Umbilical cord (tissue), 2 donors: ENCODE data around the gene RAX2. TPM values are rescaled to one million over a fixed set of nuclear protein-coding genes. Genes with fewer than 3 reads are reported as not detected.
"Not testable (repeated sequence)": the region's sequence is repeated elsewhere in the genome, so short reads cannot be mapped to it uniquely, and the experiment has no call there.

Experiments
- DNase-seq: peaks from one replicate; pipeline ENCODE4 v3.0.0-alpha.2; 2015; ENCODE audit warnings: low spot score
- total RNA-seq: library from RNA; depleted of rRNA; stranded (reverse); fragments of >200 nt; gene quantifications from one replicate; pipeline ENCODE4 v1.2.3, GENCODE V29; 2014; ENCODE audit warnings: low replicate concordance; ENCODE audit not compliant: insufficient read depth

Gene RAX2
- total RNA-seq, 1 donor from 2014 or later = 0.96 TPM

DNA sequence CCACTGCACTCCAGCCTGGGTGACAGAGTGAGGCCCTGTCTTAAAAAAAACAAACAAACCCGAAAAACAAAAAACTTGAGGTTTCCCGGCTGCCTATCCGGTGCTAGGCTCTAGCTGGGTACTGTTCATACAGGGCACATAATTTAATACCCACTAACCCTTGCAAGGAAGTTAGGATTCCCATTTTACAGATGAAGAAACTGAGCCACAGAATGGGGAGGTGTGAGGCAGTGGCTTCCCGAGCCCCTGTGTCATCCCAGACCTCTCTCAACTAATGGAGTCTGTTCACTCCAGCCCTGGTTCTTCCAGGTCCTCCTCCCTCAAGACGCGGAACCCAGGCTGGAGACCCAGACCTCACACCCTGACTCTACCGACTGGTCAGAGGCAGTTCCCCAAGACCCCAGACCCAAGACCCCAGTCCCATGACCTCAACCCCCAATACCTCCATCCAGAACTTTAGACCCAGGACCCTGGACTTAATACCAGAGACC lies 11.1 kb downstream of the RAX2 start:
- DNase-seq = no peak

- DNase-seq = no peak
These were observed 12.4 kb downstream of the RAX2 start for GRCh38 chr19:3759482-3760254.

- DNase-seq = not testable (repeated sequence)
These were observed 13.7 kb downstream of the RAX2 start for GRCh38 chr19:3758297-3758696.

DNA sequence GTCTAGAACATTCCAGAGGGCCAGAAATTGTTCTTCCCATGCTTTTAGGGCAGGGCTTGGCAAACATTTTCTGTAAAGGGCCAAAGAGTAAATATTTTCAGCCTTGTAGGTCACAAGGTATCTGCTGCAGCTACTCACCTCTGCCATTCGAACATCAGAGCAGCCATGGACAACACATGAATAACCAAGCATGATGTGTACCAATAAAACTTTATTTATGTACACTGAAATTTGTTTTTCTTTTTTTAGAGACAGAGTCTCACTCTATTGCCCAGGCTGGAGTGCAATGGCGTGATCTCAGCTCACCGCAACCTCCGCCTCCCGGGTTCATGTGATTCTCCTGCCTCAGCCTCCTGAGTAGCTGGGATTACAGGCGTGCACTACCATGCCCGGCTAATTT lies 14.3 kb downstream of the RAX2 start:
- DNase-seq = not testable (repeated sequence)

DNA sequence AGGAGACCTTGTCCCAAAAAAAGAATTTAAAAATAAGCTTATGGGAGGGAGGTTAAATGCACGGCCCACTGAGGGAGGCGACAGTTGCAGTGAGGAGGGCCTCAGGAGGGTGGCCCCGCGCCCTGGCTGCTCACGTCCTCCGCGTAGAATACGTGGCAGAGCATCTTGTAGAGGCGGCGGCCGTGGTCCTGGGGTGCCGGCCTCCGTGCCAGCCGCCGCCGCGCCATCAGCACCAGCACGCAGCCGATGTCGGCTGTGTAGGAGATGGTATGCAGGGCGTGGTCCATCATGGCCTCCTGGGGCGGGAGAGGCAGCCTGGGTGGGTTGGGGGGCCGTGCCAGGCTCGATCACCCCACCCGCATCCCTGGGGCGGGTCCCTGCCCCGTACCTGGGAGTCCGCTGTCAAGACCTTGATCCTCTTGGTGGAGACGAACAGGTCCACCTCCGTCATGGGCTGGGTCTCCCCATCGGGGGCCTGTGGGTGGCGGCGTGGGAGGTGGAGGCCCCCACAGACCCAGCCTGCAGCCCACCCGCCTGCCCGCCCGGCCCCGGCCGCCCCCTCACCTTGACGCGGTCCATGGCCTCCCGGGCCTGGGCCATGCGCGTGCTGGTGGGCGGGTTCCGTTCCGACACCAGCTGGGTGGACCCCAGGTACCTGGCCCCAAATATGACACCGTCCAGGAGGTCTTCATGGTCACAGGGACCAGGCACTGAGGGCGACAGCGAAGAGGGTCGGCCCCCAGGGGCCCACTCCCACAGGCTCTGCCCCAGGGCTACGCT lies 18.2 kb downstream of the RAX2 start:
- DNase-seq = no peak

DNA sequence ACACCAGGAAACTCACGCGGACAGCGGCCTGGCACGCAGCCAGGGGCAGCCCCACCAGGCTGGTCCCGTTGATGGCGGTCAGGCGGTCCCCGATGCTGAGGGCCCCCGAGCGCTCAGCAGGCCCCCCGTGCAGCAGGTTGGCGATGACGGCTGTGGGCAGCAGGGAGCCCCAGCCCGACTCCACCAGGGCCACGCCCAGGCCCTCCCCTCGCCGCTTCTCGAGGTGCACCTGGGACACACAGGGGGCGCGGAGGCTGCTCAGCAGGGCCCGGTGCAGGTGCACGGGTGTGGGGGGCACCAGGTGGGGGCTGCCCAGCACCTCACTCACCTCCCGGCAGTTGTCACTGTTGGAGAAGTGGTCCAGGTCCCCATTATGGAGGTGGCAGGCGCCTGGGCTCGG lies 19.5 kb downstream of the RAX2 start:
- DNase-seq = no peak

DNA sequence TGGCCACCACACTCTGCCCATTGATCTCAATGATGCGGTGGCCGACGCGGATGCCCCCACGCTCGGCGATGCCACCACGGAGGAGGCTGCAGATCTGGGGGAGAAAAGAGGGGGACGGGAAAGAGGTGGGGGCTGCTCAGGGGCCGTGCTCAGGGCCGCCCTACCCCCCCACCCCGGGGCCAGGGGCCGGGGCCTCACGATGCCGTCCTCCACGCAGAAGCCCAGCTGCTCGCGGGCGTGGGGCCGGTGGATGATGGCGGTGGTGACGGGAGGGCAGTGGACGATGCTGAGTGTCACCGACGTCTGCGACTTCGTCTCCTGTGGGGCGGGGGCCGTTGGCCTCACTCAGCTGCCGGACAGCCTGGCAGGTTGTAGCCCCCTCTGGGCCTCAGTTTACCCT lies 20.8 kb downstream of the RAX2 start:
- DNase-seq = no peak

- DNase-seq = no peak
These were observed 21.8 kb downstream of the RAX2 start for GRCh38 chr19:3750211-3750610.

DNA sequence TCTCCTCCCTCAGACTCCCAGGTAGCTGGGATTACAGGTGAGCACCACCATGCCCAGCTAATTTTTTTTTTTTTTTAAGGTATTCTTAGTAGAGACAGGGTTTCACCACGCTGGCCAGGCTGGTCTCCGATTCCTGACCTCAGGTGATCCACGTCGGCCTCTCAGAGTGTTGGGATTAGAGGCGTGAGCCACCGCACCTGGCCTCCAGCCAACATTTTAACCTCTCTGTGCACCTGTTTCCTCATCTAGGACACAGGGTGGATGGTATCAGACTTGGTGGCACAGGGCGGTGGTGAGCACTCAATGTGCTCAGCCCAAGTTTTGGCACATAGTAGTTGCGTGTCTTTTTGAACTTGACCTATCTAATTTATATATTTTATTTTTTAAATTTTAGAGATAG lies 23.1 kb downstream of the RAX2 start:
- DNase-seq = no peak

GRCh38 chr19:3746371-3747056 lies 25.5 kb downstream of the RAX2 start:
- no peak for DNase-seq

GRCh38 chr19:3745363-3746045 lies 26.5 kb downstream of the RAX2 start:
- DNase-seq = no peak

DNA sequence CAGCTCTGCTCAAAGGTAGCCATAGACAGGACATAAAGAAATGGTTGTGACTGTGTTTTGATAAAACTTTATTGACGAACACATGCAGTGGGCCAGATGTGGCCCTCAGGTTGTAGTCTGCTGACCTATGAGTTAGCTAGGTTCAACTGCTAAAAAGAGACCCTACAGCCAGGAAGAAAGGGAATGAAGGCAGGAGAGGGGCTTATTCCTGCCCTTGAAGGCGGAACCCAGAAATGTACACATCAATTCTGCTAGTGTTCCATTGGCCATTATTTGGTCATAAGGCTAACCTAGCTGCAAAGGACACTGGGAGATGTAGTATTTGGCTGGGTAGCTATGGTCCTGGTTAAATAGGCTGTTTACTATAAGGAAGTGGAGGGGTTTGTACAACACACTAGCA lies 28.5 kb downstream of the RAX2 start:
- DNase-seq = no peak

- no peak for DNase-seq
These were observed 31.6 kb downstream of the RAX2 start for GRCh38 chr19:3740431-3740830.

- no peak for DNase-seq
These were observed 33.4 kb downstream of the RAX2 start for GRCh38 chr19:3738477-3739220.

DNA sequence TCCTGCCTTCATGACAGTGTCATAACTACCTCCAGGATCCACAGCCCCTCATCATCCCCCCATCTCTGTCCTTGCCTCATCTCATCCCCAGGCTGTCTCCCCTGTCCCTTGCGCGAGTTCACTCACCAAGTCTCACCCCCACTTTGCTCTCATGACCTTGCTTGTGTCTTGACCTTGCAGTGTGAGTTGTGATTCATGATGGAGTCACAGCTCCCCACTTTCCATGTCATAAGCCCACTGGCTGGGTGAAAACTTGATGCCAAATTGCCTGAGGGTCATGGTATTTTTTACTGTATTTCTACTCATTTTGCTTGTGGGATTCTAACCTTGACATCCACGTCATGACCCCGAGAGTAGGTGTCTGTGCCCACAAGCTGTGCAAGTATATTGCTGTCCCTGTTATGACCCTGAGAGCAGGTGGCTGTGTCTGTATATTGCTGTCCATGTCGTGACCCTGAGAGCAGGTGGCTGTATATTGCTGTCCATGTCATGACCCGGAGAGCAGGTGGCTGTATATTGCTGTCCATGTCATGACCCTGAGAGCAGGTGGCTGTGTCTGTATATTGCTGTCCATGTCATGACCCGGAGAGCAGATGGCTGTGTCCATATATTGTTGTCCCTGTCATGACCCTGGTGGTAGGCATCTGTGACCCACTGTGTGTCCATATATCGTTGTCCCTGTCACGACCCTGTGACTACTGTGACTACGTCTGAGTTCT lies 34.4 kb downstream of the RAX2 start:
- no peak for DNase-seq

GRCh38 chr19:3736106-3736724 lies 35.8 kb downstream of the RAX2 start:
- DNase-seq = no peak

DNA sequence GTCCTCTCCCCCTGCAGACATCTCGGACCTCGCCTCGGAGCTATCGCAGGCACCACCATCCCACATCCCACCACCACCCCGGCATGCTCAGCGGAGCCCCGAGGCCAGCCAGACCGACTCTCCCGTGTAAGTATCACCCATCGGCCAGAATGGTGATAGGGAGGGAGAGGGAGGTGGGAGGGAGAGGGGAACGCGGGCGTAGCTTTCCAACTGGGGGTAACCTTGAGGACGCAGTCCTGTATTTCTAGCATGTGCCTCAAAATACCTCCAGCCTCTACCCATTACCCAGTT lies 37.8 kb downstream of the RAX2 start:
- no peak for DNase-seq

DNA sequence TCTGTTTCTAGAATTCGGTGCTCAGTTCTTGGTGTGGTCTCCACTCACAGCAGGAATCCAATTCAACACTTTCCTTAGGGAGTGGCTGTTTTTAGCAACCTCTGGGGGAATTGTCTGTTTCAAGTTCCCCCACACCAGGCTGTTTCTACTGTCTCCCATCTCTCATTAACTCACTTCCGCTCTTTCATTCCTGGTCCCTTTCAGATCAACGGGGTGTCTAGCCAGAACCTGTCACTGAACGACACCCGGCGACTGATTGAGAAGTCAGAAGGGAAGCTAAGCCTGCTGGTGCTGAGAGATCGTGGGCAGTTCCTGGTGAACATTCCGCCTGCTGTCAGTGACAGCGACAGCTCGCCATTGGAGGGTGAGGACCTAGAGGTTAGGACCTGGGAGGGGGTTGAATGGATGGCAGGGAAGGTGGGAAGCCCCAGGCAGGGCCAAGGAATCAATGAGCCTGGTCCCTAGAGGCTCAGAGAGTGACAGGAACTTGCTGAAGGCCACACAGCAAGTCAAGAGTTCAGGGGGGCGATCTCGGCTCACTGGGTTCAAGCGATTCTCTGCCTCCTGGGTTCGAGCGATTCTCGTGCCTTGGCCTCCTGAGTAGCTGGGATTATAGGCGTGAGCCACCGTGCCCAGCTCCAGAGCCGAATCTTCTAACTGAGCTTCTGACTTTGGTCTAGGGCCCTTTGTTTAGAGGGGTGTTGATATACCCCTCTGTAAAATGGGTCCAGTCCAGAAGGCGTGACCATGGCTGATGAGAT lies 38.3 kb downstream of the RAX2 start:
- no peak for DNase-seq

GRCh38 chr19:3732108-3732507 lies 39.9 kb downstream of the RAX2 start:
- DNase-seq = no peak
